ENCODE measurements around the gene DNMT3B.
"Not testable (repeated sequence)": the region's sequence is repeated elsewhere in the genome, so short reads cannot be mapped to it uniquely, and the experiment has no call there.

DNMT3B gene

GRCh38 chr20:32763202-32764004, 1.2 kb downstream of the DNMT3B start:
- DNase-seq: peak; percentile 71

DNA sequence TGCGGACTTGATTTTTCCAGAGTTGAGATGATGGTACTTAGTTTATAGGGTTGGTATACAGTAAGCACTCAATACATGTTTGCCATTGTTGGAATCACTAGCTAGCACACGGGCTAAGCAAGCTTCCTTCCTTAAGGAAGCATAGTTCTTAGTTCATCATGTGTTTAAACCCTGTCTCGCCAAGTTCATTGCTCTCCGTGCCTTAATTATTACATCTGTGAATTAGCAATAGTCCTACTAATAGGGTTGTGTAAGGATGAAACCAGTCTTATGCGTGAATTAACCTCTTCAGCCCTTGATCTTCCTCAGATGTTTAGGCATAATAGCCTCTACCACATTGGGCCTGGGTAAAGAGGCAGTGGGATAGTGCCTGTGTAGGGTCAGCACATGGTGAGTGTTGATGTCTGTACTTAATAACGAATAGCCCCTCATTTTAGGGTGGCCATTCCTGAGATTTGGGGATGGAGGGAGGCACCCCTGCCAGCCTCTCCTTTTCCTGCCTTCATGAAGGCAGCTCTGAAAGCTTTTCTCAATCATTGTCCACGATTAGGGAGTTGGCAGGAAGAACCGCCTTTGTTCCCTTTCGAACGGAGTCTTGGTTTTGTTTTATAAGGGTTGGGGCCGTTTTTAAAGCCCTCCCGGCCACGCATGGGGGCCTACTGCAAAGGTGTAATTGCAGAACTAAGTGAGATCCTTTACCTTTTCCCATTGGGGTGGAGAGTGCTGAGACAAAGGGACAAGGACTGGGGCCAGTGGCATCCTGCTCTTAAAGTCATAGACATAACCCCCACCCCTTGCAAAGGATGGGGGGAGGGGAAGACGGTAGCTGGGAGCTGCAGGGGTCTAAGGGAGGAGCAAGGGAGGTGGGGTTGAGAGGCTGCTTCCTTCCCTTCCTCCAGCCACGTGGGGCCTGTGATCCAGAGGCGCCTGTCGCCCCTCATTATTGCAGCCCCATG, 2.1 kb downstream of the DNMT3B start:
- DNase-seq: no peak

- DNase-seq: not testable (repeated sequence)
These were observed 3.2 kb downstream of the DNMT3B start for GRCh38 chr20:32765230-32765875.

DNA sequence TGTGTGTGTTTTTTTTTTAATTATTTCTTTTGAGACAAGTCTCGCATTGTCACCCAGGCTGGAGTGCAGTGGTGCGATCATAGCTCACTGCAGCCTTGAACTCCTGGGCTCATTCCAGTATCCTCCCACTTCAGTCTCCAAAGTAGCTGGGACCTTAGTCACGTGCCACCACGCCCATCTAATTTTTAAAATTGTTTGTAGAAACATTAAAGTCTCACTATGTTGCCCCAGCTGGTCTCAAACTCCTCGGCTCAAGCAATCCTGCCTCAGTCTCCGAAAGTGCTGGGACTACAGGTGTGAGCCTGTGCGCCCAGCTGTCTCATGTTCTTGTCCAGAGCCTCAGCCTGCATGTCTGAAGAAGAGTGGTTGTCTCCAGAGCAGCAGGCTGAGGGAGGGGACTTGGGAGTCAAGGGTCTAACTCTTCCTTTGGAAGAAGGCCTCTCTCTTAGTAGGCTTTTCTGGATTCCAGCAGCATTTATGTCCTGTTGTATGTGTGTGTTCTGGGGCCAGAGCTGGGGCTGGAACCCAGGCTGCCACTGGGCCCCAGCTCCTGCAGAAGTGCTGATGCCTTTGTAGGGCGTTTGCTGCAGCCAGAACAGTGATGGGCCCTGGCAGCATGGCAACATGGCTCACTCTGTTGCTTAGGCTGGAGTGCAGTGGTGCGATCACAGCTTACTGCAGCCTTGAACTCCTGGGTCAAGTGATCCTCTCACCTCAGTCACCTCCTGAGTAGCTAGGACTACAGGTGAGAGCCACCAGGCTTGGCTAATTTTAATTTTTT, 5.4 kb downstream of the DNMT3B start:
- no peak for DNase-seq

DNA sequence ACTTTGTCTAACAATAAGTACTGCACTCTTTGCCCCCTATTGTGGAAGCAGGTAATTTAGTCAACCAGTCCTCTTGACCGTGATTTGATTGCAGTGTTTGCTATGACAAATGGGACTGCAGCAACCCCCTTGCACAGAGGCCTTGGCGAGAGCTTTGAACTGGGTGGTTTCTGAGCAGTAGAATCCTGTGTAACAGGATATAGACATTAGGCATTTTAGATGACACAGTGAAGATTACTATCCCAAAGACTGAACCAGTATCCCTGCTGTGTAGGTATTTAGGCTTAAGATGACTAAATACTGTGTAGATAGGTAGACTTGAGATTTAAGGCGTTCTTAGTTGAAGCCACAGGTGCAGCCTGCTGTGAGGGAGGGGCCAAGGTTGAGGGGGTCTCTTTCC, 9.9 kb downstream of the DNMT3B start:
- no peak for DNase-seq

GRCh38 chr20:32773223-32773622, 11.0 kb downstream of the DNMT3B start:
- DNase-seq: no peak

- DNase-seq: peak; percentile 34
These were observed 11.7 kb downstream of the DNMT3B start for GRCh38 chr20:32773855-32774254.

GRCh38 chr20:32775336-32775991, 13.3 kb downstream of the DNMT3B start:
- no peak for DNase-seq

DNA sequence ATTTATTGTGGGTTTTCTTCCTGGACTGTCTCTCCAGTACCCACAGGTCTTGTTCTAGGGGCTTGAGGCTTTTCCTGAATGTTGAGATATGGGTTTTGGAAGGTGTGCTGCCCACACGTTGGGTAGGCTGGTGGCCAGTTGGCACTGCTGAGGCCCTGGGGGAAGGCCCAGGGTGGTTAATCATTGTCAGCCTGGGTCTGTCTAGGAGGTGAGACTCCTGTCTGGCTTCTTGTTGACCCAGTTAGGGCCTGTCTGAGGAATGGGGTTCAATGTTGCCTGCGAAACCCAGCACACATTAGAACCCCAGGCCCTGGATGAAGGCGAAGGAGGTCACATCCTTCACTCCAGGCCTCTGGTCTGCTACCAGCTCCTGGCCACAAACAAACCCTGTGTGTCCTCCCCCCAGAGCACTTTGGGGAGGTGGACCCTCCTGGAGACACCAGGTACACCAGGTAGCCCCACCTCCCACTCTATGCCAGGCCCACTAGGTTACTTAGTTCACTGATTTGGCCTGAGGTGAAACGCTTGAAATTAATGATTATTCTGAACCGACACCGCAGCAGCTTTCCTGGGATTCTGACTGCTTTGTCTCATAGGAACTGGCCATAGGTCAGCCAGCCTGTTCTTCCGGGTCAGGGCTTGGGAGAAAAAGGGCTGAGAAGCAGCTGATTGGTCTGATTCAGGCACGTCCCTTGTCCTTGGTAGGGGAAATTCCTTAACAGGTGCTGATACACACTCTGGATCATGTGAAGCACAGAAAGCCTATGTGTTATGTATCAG, 15.2 kb downstream of the DNMT3B start:
- DNase-seq: no peak

DNA sequence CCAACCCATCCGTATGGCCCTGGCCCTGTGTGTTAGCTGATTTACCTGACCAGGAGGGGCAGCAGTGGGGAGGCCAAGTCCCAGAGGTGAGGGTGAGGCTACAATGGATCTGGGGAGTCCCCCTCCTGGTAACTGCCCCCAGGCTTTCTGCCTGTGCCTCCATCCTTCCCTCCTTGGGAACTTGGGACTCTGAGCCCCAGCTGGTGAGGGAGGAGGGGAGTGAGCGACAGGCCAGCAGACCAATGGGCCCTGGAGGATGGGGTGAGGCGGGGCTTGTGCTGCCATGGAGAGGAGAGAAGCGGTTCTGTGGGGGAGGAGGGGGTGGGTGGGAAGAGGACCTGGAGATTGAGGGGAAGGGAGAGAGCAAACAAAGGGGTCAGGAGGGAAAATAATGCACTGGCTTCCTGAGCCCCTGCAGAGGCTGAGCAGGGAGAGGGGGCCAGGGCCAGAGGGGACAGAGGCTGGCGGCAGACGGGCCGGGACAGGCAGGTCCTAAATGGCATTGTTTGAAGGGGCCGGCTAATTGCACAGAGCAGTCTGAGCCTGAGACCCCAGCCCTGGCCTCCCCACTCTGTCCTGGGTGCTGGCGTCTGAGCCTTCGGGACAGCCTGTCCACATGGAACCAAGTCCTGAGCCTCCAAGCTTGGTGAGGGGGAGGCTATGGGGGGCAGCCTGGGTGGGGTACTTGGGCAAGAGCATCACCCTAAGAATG, 17.5 kb downstream of the DNMT3B start:
- DNase-seq: no peak

DNA sequence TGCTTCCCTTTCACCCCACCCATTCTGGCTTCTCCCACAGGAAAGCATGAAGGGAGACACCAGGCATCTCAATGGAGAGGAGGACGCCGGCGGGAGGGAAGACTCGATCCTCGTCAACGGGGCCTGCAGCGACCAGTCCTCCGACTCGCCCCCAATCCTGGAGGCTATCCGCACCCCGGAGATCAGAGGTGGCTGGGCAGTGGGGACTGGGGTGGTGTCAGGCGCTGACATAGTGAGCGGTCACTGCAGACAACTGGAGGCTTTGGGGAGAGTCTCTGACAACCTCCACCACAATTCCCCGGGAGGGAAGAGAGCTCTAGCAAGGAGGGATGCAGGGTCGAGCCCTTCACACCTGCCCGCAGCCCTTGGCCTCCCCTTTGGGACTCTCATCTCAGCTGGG, 18.1 kb downstream of the DNMT3B start:
- DNase-seq: no peak

- DNase-seq: no peak
These were observed 18.8 kb downstream of the DNMT3B start for GRCh38 chr20:32780749-32781655.

GRCh38 chr20:32784369-32785080, 22.3 kb downstream of the DNMT3B start:
- DNase-seq: no peak

DNA sequence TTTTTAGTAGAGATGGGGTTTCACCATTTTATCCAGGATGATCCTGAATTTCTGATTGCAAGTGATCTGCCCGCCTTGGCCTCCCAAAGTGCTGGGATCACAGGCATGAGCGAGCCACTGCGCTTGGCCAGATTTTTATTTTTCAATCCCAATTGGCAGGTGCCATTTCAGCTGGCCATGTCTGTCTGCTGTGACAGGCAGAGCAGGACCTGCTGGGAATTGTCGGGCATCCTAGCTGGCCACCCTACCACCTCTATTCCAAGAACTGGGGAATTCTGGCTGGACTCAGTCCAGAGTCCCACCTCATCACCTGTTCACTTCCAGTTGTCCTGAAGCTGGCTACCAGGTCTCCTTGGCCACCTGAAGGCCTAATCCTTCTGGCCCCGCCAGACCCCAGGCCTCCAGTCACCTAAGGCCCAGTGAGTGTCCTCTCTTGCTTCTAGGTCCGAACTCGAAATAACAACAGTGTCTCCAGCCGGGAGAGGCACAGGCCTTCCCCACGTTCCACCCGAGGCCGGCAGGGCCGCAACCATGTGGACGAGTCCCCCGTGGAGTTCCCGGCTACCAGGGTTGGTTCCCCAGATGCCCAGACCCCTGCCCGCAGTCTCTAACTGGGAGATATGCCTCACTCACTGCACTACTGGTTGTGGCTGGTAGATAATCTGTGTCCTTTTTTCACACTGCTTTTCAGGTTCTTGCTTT, 24.0 kb downstream of the DNMT3B start:
- no peak for DNase-seq

GRCh38 chr20:32787168-32787567, 25.0 kb downstream of the DNMT3B start:
- DNase-seq: no peak

DNA sequence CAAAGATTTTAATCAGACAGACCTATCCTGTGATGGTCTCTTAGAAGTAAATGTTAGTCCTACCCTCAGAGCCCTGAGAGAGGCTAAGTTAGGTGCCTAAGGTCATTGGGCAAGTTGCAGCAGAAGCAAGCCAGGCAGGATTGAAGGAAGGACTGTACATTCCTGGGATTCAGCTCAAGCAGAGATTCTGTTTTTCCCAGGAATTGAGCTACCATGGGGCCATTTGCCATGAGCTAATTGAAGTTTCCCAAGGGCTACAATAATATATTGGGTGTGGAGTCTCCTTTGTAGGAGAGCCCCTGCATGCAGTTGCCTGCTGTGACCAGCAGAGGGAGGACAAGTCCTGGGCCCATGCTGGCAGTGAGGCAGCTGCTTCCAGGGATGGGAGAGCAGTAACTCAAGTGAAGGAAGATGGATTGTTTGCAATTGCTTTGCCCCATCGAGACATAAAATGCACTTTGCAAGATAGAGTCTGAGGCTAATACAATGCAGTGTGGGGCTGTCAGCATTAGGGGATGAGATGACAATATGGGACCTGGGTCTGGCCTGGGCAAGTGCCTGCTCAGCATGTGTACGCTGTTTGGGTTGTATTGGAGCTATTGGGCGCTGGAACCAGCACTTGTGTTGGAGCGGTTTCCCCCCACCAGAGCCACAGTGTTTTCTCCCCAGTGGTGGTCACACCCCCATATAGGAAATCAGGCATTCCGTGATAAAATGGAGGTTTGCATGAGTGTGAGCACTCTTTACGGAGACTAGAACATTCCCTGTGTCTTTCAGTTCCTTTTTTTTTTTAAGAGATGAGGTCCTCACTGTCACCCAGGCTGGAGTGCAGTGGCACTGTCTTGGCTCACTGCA, 27.9 kb downstream of the DNMT3B start:
- peak; percentile 72 for DNase-seq

- no peak for DNase-seq
These were observed 28.5 kb downstream of the DNMT3B start for GRCh38 chr20:32790751-32791057.
